CD14-positive monocyte (primary cell): Measurements from ENCODE around the gene OGFOD2. TPM values are rescaled to one million over a fixed set of nuclear protein-coding genes. Genes with fewer than 3 reads are reported as not detected.

ENCODE experiments used
- DNase-seq, 3 donors: peaks; one replicate each; pipeline ENCODE4 v3.0.0-alpha.2; 2011 to 2022
- H2AFZ ChIP-seq: 2 replicates; pipeline ENCODE4 v1.6.0; 2012; ENCODE audit warnings: mild to moderate bottlenecking, low read depth, low read length, inconsistent platforms; ENCODE audit not compliant: insufficient read depth, poor library complexity, severe bottlenecking
- H3K27ac ChIP-seq, 2 donors: 1 replicate in 1 of 2; 2 replicates in 1 of 2; pipeline ENCODE4 v1.5.1; 2012 to 2013; ENCODE audit warnings: low read length in 2 of 2, control low read depth in 1 of 2, inconsistent platforms in 1 of 2, low read depth in 1 of 2, mild to moderate bottlenecking in 1 of 2
- H3K27me3 ChIP-seq, 2 donors: one replicate each; pipeline versions ENCODE4 v1.6.0 to v1.6.1; 2011 to 2013; ENCODE audit warnings: low read length in 2 of 2; ENCODE audit not compliant: control insufficient read depth in 2 of 2, insufficient read depth in 2 of 2
- H3K36me3 ChIP-seq, 2 donors: replicated peaks in 1 of 2; 1 replicate in 1 of 2; 2 replicates in 1 of 2; pipeline versions ENCODE4 v1.5.1 to v1.6.1; 2012 to 2013; ENCODE audit warnings: low read length in 2 of 2, control low read depth in 1 of 2, inconsistent platforms in 1 of 2, mild to moderate bottlenecking in 1 of 2; ENCODE audit not compliant: insufficient read depth in 2 of 2, control insufficient read depth in 1 of 2
- H3K4me1 ChIP-seq, 2 donors: 1 replicate in 1 of 2; 2 replicates in 1 of 2; pipeline versions ENCODE4 v1.5.1 to v1.6.1; 2012 to 2013; ENCODE audit warnings: low read length in 2 of 2, control low read depth in 1 of 2, inconsistent platforms in 1 of 2, mild to moderate bottlenecking in 1 of 2, moderate library complexity in 1 of 2; ENCODE audit not compliant: insufficient read depth in 2 of 2, control insufficient read depth in 1 of 2
- H3K4me2 ChIP-seq: replicated peaks from 2 replicates; pipeline ENCODE3; 2012; ENCODE audit warnings: low read length, moderate library complexity, mild to moderate bottlenecking; ENCODE audit not compliant: poor library complexity, severe bottlenecking; ENCODE audit errors: extremely low read depth
- H3K4me3 ChIP-seq, 3 experiments: fragments of 200-600 bp in 1 of 3; sonication (generic) in 1 of 3; replicated peaks in 1 of 3; 1 replicate in 2 of 3; 2 replicates in 1 of 3; pipeline ENCODE4 v1.5.1; 2011 to 2013; ENCODE audit warnings: low read length in 3 of 3, mild to moderate bottlenecking in 3 of 3, control low read depth in 2 of 3, low read depth in 2 of 3, inconsistent platforms in 1 of 3, moderate library complexity in 1 of 3
- H3K79me2 ChIP-seq: 2 replicates; pipeline ENCODE4 v1.6.0; 2012; ENCODE audit warnings: mild to moderate bottlenecking, control low read depth, inconsistent platforms, low read length, moderate library complexity; ENCODE audit not compliant: insufficient read depth
- H3K9ac ChIP-seq: 2 replicates; pipeline ENCODE4 v1.6.0; 2017; ENCODE audit warnings: low read length, mild to moderate bottlenecking; ENCODE audit not compliant: insufficient read depth, poor library complexity, severe bottlenecking
- H3K9me3 ChIP-seq, 2 donors: replicated peaks in 1 of 2; 1 replicate in 1 of 2; 2 replicates in 1 of 2; pipeline versions ENCODE4 v1.5.1 to v1.6.1; 2012 to 2013; ENCODE audit warnings: low read length in 2 of 2, control low read depth in 1 of 2; ENCODE audit not compliant: control insufficient read depth in 1 of 2, insufficient read depth in 1 of 2
- H4K20me1 ChIP-seq: 2 replicates; pipeline ENCODE4 v1.6.0; 2012; ENCODE audit warnings: mild to moderate bottlenecking, low read length, control low read depth, moderate library complexity; ENCODE audit not compliant: insufficient read depth
- H3K27ac Mint-ChIP-seq, 7 donors: one replicate each; pipeline ENCODE4 v1.8.0; 2020; ENCODE audit warnings: mild to moderate bottlenecking in 7 of 7, mixed read lengths in 7 of 7, moderate library complexity in 6 of 7, inconsistent platforms in 2 of 7
- H3K27me3 Mint-ChIP-seq, 3 donors: one replicate each; pipeline ENCODE4 v1.8.0; 2021 to 2022; ENCODE audit warnings: low read depth in 3 of 3, mild to moderate bottlenecking in 3 of 3, mixed read lengths in 3 of 3, moderate library complexity in 3 of 3, inconsistent platforms in 1 of 3
- H3K36me3 Mint-ChIP-seq, 2 donors: one replicate each; pipeline ENCODE4 v1.8.0; 2020; ENCODE audit warnings: mixed read lengths in 2 of 2, inconsistent platforms in 1 of 2, mild to moderate bottlenecking in 1 of 2
- H3K4me1 Mint-ChIP-seq: one replicate; pipeline ENCODE4 v1.8.0; 2020; ENCODE audit warnings: mild to moderate bottlenecking, mixed read lengths
- H3K4me3 Mint-ChIP-seq, 2 donors: one replicate each; pipeline ENCODE4 v1.8.0; 2020; ENCODE audit warnings: mild to moderate bottlenecking in 2 of 2, mixed read lengths in 2 of 2, moderate library complexity in 1 of 2
- H3K9me3 Mint-ChIP-seq, 7 donors: one replicate each; pipeline ENCODE4 v1.8.0; 2020 to 2022; ENCODE audit warnings: mixed read lengths in 7 of 7, mild to moderate bottlenecking in 6 of 7, moderate library complexity in 6 of 7, inconsistent platforms in 2 of 7
- CTCF ChIP-seq: fragments of 200-600 bp; IDR thresholded peaks from one replicate; pipeline ENCODE4 v1.8.0; 2022; ENCODE audit warnings: antibody characterized with exemption, mild to moderate bottlenecking
- WGBS: methylation state at CpG from one replicate; pipeline ENCODE4 v1.1.5; 2013; ENCODE audit warnings: missing lambda C conversion rate; ENCODE audit not compliant: insufficient coverage; 5-methylcytosine and 5-hydroxymethylcytosine counted together
- intact Hi-C, 2 donors: fragments of 100-400 bp; cut with micrococcal nuclease; formaldehyde crosslinking; loops; one replicate each; pipeline versions ENCODE4 v1.15.0 to v1.15.1; 2023
- polyA plus RNA-seq, 3 donors: library from polyadenylated mRNA; depleted of rRNA in 1 of 3; unstranded in 2 of 3; stranded (reverse) in 1 of 3; fragments of 300-500 nt in 2 of 3; fragments of >200 nt in 1 of 3; fragmentation: Illumina TruSeq in 2 of 3; gene quantifications; 1 replicate in 2 of 3; 2 replicates in 1 of 3; pipeline ENCODE4 v1.2.3, GENCODE V29; 2012 to 2021

OGFOD2 gene
- polyA plus RNA-seq, 3 donors, result 13.0 to 30.3 (median 13.6) TPM

- Histone ChIP-seq H3K79me2 (no peaks in the 10 kb centered on the region), H3K4me2 (no peak overlapping the region), H3K4me3 (no peak overlapping the region), H3K9me3 (no peaks in the 10 kb centered on the region), H2AFZ (no peak overlapping the region), H3K9ac (no peak overlapping the region), H3K4me1 (no peaks in the 10 kb centered on the region), H3K27ac (no peak overlapping the region), H3K27me3 (no peaks in the 10 kb centered on the region), H4K20me1 (no peaks in the 10 kb centered on the region), H3K36me3 (no peaks in the 10 kb centered on the region)
- H3K4me1 Mint-ChIP-seq, result no peaks in the 10 kb centered on the region
- no peaks in the 10 kb centered on the region for H3K36me3 Mint-ChIP-seq
- 100% methylated on average over 1 of the region's 5 CpGs for WGBS
- peaks cover 0 to 5% (median 0%) of the 10 kb centered on the region in 3 donors for H3K27me3 Mint-ChIP-seq
- no peak for TF ChIP-seq CTCF
- H3K4me3 Mint-ChIP-seq, result no peak overlapping the region
- no peak for DNase-seq
- no peak overlapping the region for H3K27ac Mint-ChIP-seq
- no peaks in the 10 kb centered on the region for H3K9me3 Mint-ChIP-seq
- intact Hi-C loops, result no loop called here
Observed at GRCh38 chr12:122958198-122958888, 16.7 kb upstream of the OGFOD2 start.

- Histone ChIP-seq H3K9me3 (no peaks in the 10 kb centered on the region), H4K20me1 (no peaks in the 10 kb centered on the region), H3K4me1 (no peaks in the 10 kb centered on the region), H3K36me3 (no peaks in the 10 kb centered on the region), H3K27ac (no peak overlapping the region), H3K4me2 (no peak overlapping the region), H2AFZ (no peak overlapping the region), H3K9ac (no peak overlapping the region), H3K79me2 (no peaks in the 10 kb centered on the region), H3K4me3 (no peak overlapping the region), H3K27me3 (no peaks in the 10 kb centered on the region)
- Mint-ChIP-seq H3K27ac (peak overlapping the region in 1 of 7 donors; percentile 45), H3K4me1 (no peaks in the 10 kb centered on the region), H3K4me3 (no peak overlapping the region), H3K36me3 (no peaks in the 10 kb centered on the region), H3K27me3 (peaks cover 0 to 5% (median under 1%) of the 10 kb centered on the region in 3 donors), H3K9me3 (no peaks in the 10 kb centered on the region)
- WGBS, result 95% methylated on average over 34 of the region's 35 CpGs
- intact Hi-C loops, result no loop called here
- TF ChIP-seq CTCF, result no peak
- DNase-seq, result no peak
Observed at GRCh38 chr12:122959566-122960192, 15.4 kb upstream of the OGFOD2 start.
